SKM-1 treated with dmso at 0.1 percent for 144 hours (cell line): ENCODE data around the gene SPDYC.
A peak's percentile ranks its signal among the peaks of the same experiment; 100 is the strongest.

ENCODE experiments used
- DNase-seq: peaks from one replicate; lab custom pipeline; 2025; ENCODE audit not compliant: unreplicated experiment; lab: John Stamatoyannopoulos, UW

The SPDYC gene

GRCh38 chr11:65170058-65170534 is at the start of gene SPDYC:
SPDYC (plus strand) TSS chr11:65170233; CDS start chr11:65171358, 1,125 bp downstream.
- DNase-seq = no peak

GRCh38 chr11:65120831-65121230 is 49.2 kb upstream of the SPDYC start:
- no peak for DNase-seq

- DNase-seq = no peak
Observed at GRCh38 chr11:65121447-65121864, 48.6 kb upstream of the SPDYC start.

GRCh38 chr11:65121865-65122696 is 48.0 kb upstream of the SPDYC start, which contains the start of the genes FAU and MRPL49:
FAU (minus strand) TSS chr11:65122134; CDS start chr11:65121813, 321 bp downstream.
MRPL49 (plus strand) TSS chr11:65122321; CDS start chr11:65122347, 26 bp downstream.
- DNase-seq = peak; percentile 97

GRCh38 chr11:65124480-65125196 is 45.4 kb upstream of the SPDYC start:
- DNase-seq = no peak

GRCh38 chr11:65125197-65126056 is 44.6 kb upstream of the SPDYC start:
- DNase-seq = no peak

- DNase-seq = no peak
Observed at GRCh38 chr11:65126624-65127274, 43.3 kb upstream of the SPDYC start.

- no peak for DNase-seq
Observed at GRCh38 chr11:65127473-65128181, 42.4 kb upstream of the SPDYC start.

- DNase-seq = no peak
Observed at GRCh38 chr11:65128182-65129145, 41.6 kb upstream of the SPDYC start.

GRCh38 chr11:65129649-65130441 is 40.2 kb upstream of the SPDYC start:
- DNase-seq = no peak

GRCh38 chr11:65130631-65131416 is 39.2 kb upstream of the SPDYC start:
- DNase-seq = no peak

- no peak for DNase-seq
Observed at GRCh38 chr11:65131417-65131776, 38.6 kb upstream of the SPDYC start.

GRCh38 chr11:65131895-65132237 is 38.2 kb upstream of the SPDYC start:
- no peak for DNase-seq

GRCh38 chr11:65132238-65132987 is 37.6 kb upstream of the SPDYC start:
- no peak for DNase-seq

- peak; percentile 54 for DNase-seq
Observed at GRCh38 chr11:65132988-65133700, 36.9 kb upstream of the SPDYC start.

- no peak for DNase-seq
Observed at GRCh38 chr11:65133724-65134123, 36.3 kb upstream of the SPDYC start.
